C4-2B (cell line): Measurements from ENCODE around the gene L3MBTL1.

ENCODE experiments used
- ZFX ChIP-seq: fragments of 450-650 bp; IDR thresholded peaks from 2 replicates; pipeline ENCODE4 v1.6.1; 2017
- TF ChIP-seq, protein P1 (sequence below): fragments of 450-650 bp; conservative IDR thresholded peaks from 2 replicates; pipeline ENCODE4 v1.5.1; 2017; ENCODE audit warnings: mild to moderate bottlenecking

DNA sequence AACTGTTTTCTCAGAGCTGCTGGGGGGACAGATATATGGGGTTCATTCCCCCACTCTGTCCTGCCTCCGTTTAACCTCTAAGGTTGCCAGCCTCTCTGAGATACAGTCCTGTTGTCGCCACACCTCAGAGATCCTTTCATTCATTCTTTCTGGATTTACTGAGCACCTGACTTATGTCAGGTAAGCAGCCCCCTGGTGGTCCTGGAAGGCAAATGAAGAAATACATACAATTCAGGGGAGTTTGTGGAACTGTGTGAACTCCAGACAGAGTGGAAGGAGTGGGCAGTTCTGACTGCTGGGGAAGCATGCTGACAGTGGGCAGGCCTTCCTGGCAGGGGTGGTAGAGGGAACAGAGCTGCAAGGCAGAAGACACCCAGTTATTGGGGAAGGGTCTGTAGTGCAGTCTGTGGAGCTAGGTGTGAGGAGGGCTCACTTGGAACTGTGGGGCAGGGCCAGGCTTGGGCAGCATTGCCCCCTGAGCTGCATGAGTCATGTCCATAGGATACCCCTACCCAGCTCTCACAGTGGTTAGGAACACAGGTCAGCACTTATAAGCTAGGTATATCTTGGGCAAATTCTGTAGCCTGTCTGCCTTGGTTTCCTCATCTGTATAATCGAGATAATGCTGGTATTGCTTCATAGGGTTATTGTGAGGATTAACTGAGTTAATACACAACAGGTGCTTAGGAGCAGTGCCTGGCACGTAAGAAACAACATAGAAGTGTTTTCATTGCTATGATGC, 38.5 kb downstream of the L3MBTL1 start:
- TF ChIP-seq, protein P1, sequence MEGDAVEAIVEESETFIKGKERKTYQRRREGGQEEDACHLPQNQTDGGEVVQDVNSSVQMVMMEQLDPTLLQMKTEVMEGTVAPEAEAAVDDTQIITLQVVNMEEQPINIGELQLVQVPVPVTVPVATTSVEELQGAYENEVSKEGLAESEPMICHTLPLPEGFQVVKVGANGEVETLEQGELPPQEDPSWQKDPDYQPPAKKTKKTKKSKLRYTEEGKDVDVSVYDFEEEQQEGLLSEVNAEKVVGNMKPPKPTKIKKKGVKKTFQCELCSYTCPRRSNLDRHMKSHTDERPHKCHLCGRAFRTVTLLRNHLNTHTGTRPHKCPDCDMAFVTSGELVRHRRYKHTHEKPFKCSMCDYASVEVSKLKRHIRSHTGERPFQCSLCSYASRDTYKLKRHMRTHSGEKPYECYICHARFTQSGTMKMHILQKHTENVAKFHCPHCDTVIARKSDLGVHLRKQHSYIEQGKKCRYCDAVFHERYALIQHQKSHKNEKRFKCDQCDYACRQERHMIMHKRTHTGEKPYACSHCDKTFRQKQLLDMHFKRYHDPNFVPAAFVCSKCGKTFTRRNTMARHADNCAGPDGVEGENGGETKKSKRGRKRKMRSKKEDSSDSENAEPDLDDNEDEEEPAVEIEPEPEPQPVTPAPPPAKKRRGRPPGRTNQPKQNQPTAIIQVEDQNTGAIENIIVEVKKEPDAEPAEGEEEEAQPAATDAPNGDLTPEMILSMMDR = no peak; the same call in 1 of the 2 replicates
- TF ChIP-seq ZFX = no peak
